Measurements from ENCODE around the gene GALT.
A peak's percentile ranks its signal among the peaks of the same experiment; 100 is the strongest.

The GALT gene

DNA sequence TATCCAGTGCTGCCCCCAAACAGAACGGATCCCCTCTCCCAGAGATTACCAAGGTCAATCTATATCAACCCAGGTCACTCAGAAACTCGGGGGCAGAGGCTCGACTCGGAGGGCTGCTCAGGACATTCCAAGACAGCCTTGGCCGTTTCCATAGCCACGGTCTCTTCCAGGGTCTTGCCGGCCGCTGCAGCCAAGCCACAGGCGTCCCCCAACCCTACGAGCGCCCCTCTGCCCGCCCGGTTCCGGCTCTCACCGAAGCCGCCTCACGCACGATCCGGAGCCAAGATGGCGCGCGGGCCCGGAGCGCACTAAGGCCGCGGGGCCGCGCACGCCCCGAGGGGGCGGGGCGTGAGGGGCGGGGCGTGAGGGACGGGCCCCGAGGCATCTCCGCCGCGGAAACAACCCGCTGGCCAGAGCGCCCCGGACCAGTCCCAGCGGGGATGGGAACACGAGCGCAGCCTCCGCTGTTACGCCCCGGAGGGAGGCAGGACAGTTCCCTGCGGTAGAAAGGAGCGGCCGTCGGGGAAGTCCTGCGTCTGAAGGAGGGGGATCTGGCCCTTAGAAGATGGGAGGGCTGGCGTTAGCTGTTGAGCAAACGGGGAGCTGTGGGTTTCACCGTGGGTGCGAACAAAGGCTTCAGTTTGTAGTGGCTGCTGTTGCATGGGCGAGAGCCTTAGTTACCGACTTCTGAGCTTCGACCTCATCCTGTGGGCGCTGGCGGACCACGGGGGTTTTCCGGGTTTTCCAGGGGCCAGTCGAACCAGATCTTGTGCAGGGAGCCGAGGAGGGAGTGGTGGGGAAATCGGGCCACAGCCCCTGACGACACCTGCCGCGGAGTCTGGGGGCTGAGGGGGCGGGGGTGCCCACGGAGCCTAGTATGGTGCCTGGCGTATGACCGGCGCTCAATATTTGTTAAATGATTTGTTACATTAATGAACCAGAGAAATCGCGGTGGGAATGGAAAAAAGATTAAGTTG, 34.4 kb upstream of the GALT start, which contains the start of gene RPP25L:
TSS of gene RPP25L (minus strand) at position 287 of the 977 bp plus-strand sequence. CDS start 801 bp downstream, outside the sequence.
- peak within 1 kb of the TSS; percentile 98 for H3K4me2 ChIP-seq (ENCODE audit: low read length)
- no peaks in the 10 kb centered on the region for H3K27me3 ChIP-seq (ENCODE audit: control insufficient read depth, low read length)
- TF ChIP-seq, protein P1, sequence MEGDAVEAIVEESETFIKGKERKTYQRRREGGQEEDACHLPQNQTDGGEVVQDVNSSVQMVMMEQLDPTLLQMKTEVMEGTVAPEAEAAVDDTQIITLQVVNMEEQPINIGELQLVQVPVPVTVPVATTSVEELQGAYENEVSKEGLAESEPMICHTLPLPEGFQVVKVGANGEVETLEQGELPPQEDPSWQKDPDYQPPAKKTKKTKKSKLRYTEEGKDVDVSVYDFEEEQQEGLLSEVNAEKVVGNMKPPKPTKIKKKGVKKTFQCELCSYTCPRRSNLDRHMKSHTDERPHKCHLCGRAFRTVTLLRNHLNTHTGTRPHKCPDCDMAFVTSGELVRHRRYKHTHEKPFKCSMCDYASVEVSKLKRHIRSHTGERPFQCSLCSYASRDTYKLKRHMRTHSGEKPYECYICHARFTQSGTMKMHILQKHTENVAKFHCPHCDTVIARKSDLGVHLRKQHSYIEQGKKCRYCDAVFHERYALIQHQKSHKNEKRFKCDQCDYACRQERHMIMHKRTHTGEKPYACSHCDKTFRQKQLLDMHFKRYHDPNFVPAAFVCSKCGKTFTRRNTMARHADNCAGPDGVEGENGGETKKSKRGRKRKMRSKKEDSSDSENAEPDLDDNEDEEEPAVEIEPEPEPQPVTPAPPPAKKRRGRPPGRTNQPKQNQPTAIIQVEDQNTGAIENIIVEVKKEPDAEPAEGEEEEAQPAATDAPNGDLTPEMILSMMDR (IDR thresholded peaks at IDR 0.05; ENCODE audit: low read depth, low read length, poor library complexity, severe bottlenecking): no peak
- TF ChIP-seq EZH2phosphoT487 (IDR thresholded peaks at IDR 0.05; ENCODE audit: borderline replicate concordance, low read length): no peak
- H3K27ac ChIP-seq (ENCODE audit: low read depth, low read length): peak within 1 kb of the TSS; percentile 30
- no peaks in the 10 kb centered on the region for H3K9me3 ChIP-seq (ENCODE audit: control insufficient read depth, insufficient read depth, low read length)
- peaks cover 19% of the 10 kb centered on the region for H3K36me3 ChIP-seq (ENCODE audit: control insufficient read depth, low read length)
- H3K9me2 ChIP-seq (replicated peaks; ENCODE audit: control insufficient read depth, low read length): no peaks in the 10 kb centered on the region
- H3F3A ChIP-seq (ENCODE audit: control insufficient read depth, insufficient read depth): no peaks in the 10 kb centered on the region
- no peaks in the 10 kb centered on the region for H4K20me1 ChIP-seq (ENCODE audit: control insufficient read depth, insufficient read depth, low read depth, low read length)
- peaks cover 18% of the 10 kb centered on the region for H3K79me2 ChIP-seq (ENCODE audit: control insufficient read depth, low read length)
- H3K4me1 ChIP-seq (ENCODE audit: control insufficient read depth, low read length): peaks cover 21% of the 10 kb centered on the region
- peak within 1 kb of the TSS; percentile 91 for H3K4me3 ChIP-seq (ENCODE audit: low read length)

DNA sequence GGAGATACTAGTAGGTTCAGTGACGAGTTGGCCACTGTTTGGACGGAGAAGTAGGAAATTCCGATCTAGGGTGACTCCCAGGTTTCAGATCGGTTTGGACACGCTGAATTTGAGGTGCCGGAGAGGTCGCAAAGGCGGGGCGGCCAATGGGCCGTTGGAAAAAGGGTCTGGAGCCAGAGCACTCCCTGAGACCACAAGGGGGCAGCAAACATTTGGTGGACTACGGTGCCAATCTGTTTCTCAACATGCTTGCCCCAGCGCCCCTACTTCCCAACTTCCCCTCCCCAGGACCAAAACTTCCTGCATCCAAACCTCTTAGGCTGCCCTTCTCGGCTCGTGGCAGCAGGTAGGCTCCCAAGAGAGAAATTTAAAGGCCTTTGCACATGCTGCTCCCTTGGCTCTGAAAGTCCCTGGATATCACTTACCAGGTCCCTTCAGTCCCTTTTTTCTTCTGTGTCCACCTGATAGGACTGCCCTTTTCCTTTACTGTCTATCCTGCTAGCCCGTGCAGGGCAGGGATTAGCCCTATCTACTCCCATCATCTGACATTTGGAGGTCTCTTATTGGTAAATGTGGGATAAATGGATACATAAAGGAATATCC, 33.6 kb upstream of the GALT start:
- H3K27me3 ChIP-seq (ENCODE audit: control insufficient read depth, low read length): no peaks in the 10 kb centered on the region
- no peak for TF ChIP-seq EZH2phosphoT487 (IDR thresholded peaks at IDR 0.05; ENCODE audit: borderline replicate concordance, low read length)
- TF ChIP-seq, protein P1 (IDR thresholded peaks at IDR 0.05; ENCODE audit: low read depth, low read length, poor library complexity, severe bottlenecking): peak; percentile 91
- H3F3A ChIP-seq (ENCODE audit: control insufficient read depth, insufficient read depth): no peaks in the 10 kb centered on the region
- no peaks in the 10 kb centered on the region for H4K20me1 ChIP-seq (ENCODE audit: control insufficient read depth, insufficient read depth, low read depth, low read length)
- H3K4me2 ChIP-seq (ENCODE audit: low read length): peak overlapping the region; percentile 98
- no peaks in the 10 kb centered on the region for H3K9me2 ChIP-seq (replicated peaks; ENCODE audit: control insufficient read depth, low read length)
- peaks cover 21% of the 10 kb centered on the region for H3K4me1 ChIP-seq (ENCODE audit: control insufficient read depth, low read length)
- H3K79me2 ChIP-seq (ENCODE audit: control insufficient read depth, low read length): peaks cover 18% of the 10 kb centered on the region
- peak overlapping the region; percentile 26; the same call in 1 of the 2 replicates for H3K27ac ChIP-seq (ENCODE audit: low read depth, low read length)
- peak overlapping the region; percentile 91 for H3K4me3 ChIP-seq (ENCODE audit: low read length)
- H3K9me3 ChIP-seq (ENCODE audit: control insufficient read depth, insufficient read depth, low read length): no peaks in the 10 kb centered on the region
- peaks cover 26% of the 10 kb centered on the region for H3K36me3 ChIP-seq (ENCODE audit: control insufficient read depth, low read length)

DNA sequence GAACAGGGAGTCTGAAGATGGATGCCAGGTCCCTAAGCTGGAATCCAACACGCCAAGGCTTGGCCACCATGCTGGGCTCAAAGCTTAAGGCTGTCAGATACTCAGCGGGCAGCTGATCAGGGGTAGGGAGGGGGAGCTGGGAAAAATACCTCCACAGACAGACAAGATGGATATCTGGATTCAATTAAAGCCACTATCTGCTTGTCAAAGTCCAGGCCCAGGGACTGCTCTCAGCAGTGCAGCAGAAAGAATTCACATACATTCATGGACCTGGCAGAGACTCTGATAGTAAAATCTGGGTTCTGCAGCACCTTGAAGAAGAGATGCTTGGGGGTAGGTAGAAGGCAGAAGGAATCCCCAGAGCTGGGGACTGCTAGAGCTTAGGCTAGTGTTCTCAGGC, 31.3 kb upstream of the GALT start:
- Histone ChIP-seq H3K36me3 (ENCODE audit: control insufficient read depth, low read length) (peaks cover 29% of the 10 kb centered on the region), H3K79me2 (ENCODE audit: control insufficient read depth, low read length) (peaks cover 25% of the 10 kb centered on the region), H3K27me3 (ENCODE audit: control insufficient read depth, low read length) (no peaks in the 10 kb centered on the region), H3K4me3 (ENCODE audit: low read length) (no peak overlapping the region), H3K4me2 (ENCODE audit: low read length) (no peak overlapping the region), H3K27ac (ENCODE audit: low read depth, low read length) (no peak overlapping the region), H4K20me1 (ENCODE audit: control insufficient read depth, insufficient read depth, low read depth, low read length) (no peaks in the 10 kb centered on the region), H3K9me2 (replicated peaks; ENCODE audit: control insufficient read depth, low read length) (no peaks in the 10 kb centered on the region), H3K9me3 (ENCODE audit: control insufficient read depth, insufficient read depth, low read length) (no peaks in the 10 kb centered on the region), H3K4me1 (ENCODE audit: control insufficient read depth, low read length) (peaks cover 29% of the 10 kb centered on the region), H3F3A (ENCODE audit: control insufficient read depth, insufficient read depth) (no peaks in the 10 kb centered on the region)
- TF ChIP-seq, protein P1 (IDR thresholded peaks at IDR 0.05; ENCODE audit: low read depth, low read length, poor library complexity, severe bottlenecking): no peak
- TF ChIP-seq EZH2phosphoT487 (IDR thresholded peaks at IDR 0.05; ENCODE audit: borderline replicate concordance, low read length): no peak

Data from DOHH2 (cell line).